Measurements from ENCODE around the gene SARNP. TPM values are rescaled to one million over a fixed set of nuclear protein-coding genes. Genes with fewer than 3 reads are reported as not detected.

SARNP gene
- total RNA-seq, 1 donor from 2014 or later = 67.9 TPM

DNA sequence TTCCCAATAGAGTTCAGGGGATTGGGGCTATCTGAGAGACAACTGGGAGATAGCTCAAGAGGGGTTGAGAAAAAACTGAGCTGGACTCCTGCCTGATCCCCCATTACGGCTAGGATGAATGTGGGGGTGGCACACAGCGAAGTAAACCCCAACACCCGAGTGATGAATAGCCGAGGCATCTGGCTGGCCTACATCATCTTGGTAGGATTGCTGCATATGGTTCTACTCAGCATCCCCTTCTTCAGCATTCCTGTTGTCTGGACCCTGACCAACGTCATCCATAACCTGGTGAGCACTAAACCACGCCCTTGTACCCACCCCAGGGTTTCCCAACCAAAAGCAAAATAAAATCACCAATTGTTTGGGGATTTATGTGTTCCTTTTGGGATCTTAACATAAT is 1.4 kb upstream of the SARNP start:
- Mint-ChIP-seq H3K27me3 (ENCODE audit: low read depth) (no peaks in the 10 kb centered on the region), H3K9me3 (no peaks in the 10 kb centered on the region), H3K4me3 (no peak overlapping the region), H3K4me1 (peaks cover 24% of the 10 kb centered on the region), H3K27ac (peak overlapping the region; percentile 49), H3K36me3 (peaks cover 9% of the 10 kb centered on the region)
- TF ChIP-seq, protein P1, sequence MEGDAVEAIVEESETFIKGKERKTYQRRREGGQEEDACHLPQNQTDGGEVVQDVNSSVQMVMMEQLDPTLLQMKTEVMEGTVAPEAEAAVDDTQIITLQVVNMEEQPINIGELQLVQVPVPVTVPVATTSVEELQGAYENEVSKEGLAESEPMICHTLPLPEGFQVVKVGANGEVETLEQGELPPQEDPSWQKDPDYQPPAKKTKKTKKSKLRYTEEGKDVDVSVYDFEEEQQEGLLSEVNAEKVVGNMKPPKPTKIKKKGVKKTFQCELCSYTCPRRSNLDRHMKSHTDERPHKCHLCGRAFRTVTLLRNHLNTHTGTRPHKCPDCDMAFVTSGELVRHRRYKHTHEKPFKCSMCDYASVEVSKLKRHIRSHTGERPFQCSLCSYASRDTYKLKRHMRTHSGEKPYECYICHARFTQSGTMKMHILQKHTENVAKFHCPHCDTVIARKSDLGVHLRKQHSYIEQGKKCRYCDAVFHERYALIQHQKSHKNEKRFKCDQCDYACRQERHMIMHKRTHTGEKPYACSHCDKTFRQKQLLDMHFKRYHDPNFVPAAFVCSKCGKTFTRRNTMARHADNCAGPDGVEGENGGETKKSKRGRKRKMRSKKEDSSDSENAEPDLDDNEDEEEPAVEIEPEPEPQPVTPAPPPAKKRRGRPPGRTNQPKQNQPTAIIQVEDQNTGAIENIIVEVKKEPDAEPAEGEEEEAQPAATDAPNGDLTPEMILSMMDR (IDR thresholded peaks at IDR 0.05; ENCODE audit: unreplicated experiment) = no peak
- DNase-seq (ENCODE audit: low spot score in 2 of 2, unreplicated experiment in 2 of 2) = no peak

DNA sequence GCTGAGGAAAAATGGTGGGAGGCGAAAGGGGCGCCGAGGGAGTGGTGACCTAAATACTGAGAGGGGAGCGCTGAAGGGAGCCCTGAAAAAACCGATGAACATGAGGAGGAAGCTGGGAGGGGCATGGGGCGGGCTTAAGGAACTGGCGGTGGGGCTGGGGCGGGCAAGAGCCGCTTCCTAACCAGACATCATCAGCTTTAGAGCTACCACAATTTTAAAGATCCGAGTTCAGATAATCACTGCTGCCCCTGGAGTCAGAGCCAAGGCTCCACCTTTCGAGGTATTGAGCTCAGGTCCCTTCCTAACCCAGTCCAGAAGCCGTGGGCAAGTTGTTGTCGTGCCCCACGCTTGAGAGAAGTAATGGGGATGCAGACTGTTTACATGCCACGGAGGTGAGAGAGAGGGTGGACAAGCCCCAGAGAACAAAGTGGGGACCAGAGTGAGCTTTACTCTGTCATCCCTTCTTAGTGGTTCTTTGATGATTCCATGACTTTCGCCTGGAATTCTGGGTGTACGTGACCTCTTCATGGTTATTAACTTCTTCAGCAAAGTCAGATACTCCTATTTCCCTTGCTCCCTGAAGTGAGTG is 710 bp upstream of the SARNP start:
- H3K9me3 Mint-ChIP-seq = no peaks in the 10 kb centered on the region
- H3K27me3 Mint-ChIP-seq (ENCODE audit: low read depth) = no peaks in the 10 kb centered on the region
- TF ChIP-seq, protein P1 (IDR thresholded peaks at IDR 0.05; ENCODE audit: unreplicated experiment) = no peak
- H3K36me3 Mint-ChIP-seq = peaks cover 9% of the 10 kb centered on the region
- no peak overlapping the region for H3K4me3 Mint-ChIP-seq
- no peak for DNase-seq (ENCODE audit: low spot score in 2 of 2, unreplicated experiment in 2 of 2)
- H3K27ac Mint-ChIP-seq = no peak overlapping the region
- H3K4me1 Mint-ChIP-seq = peaks cover 24% of the 10 kb centered on the region

DNA sequence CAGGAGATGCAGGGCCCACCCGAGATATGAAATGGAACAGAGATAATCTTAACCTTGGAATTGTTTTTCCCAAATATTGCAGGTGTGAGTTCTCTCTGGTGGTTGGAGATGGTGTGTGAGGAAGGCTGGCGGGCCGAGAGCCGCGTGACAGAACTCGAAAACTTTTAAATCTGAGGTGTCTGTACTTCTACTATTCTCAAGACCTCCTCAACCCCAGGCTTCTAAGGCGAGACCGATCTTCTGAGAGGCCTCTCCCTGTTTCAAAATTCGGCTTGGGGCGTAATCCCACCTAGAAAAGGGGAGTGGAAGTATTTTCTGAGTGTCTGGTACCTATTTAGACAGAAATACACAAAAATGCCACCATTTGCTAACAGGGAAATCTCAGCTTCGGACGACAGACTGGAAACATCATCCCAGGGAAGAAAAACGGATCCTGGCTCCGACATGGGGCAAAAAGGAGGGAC is 611 bp downstream of the SARNP start:
- Mint-ChIP-seq H3K9me3 (no peaks in the 10 kb centered on the region), H3K36me3 (peaks cover 8% of the 10 kb centered on the region), H3K4me1 (peaks cover 31% of the 10 kb centered on the region), H3K27me3 (ENCODE audit: low read depth) (no peaks in the 10 kb centered on the region), H3K4me3 (no peak overlapping the region), H3K27ac (no peak overlapping the region)
- DNase-seq (ENCODE audit: low spot score in 2 of 2, unreplicated experiment in 2 of 2) = no peak
- TF ChIP-seq, protein P1 (IDR thresholded peaks at IDR 0.05; ENCODE audit: unreplicated experiment) = no peak

DNA sequence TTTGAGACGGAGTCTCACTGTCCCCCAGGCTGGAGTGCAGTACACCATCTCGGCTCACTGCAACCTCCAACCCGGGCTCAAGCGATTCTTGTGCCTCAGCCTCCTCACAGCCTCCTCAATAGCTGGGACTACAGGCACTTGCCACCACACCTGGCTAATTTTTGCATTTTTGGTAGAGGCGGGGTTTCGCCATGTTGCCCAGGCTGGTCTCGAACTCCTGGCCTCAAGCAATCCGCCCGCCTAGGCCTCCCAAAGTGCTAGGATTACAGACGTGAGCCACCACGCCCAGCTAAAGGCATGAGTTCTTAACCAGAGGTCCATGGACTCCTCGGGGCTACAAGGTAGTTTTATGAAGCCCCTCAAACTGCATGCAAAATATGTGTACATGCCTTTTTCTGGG is 2.1 kb downstream of the SARNP start:
- no peak for DNase-seq (ENCODE audit: low spot score in 2 of 2, unreplicated experiment in 2 of 2)
- Mint-ChIP-seq H3K27me3 (ENCODE audit: low read depth) (no peaks in the 10 kb centered on the region), H3K36me3 (peaks cover 6% of the 10 kb centered on the region), H3K4me1 (peaks cover 35% of the 10 kb centered on the region), H3K9me3 (no peaks in the 10 kb centered on the region), H3K27ac (no peak overlapping the region), H3K4me3 (peak overlapping the region; percentile 10)
- TF ChIP-seq, protein P1 (IDR thresholded peaks at IDR 0.05; ENCODE audit: unreplicated experiment) = no peak

DNA sequence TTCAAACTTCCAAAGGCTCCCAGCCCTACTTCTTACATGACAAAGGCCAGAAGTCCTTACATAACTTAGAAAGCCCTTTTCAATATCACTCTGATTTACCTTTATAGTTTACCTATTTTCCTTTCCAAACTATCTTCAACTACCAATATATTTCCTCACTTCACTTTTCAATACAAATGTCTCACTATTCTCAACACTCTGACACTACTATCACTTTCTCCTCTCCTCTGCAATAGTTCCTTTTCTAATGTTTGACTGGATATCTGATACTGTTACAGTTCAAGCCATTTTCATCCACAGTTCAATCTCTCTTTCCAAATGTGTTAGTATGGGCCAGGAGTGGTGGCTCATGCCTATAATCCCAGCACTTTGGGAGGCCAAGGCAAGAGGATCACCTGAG is 3.3 kb downstream of the SARNP start:
- no peak overlapping the region for H3K4me3 Mint-ChIP-seq
- H3K27ac Mint-ChIP-seq = no peak overlapping the region
- H3K9me3 Mint-ChIP-seq = no peaks in the 10 kb centered on the region
- peaks cover 34% of the 10 kb centered on the region for H3K4me1 Mint-ChIP-seq
- no peaks in the 10 kb centered on the region for H3K27me3 Mint-ChIP-seq (ENCODE audit: low read depth)
- TF ChIP-seq, protein P1 (IDR thresholded peaks at IDR 0.05; ENCODE audit: unreplicated experiment) = no peak
- H3K36me3 Mint-ChIP-seq = peaks cover 6% of the 10 kb centered on the region
- no peak for DNase-seq (ENCODE audit: low spot score in 2 of 2, unreplicated experiment in 2 of 2)
